HG03558 (cell line): Measurements from ENCODE around the gene FITM2.
"Not testable (repeated sequence)": the region's sequence is repeated elsewhere in the genome, so short reads cannot be mapped to it uniquely, and the experiment has no call there.

Source experiments
- ATAC-seq: cut with Tn5 transposase; IDR thresholded peaks from one replicate; pipeline ENCODE4 v1.9.1; 2021; ENCODE audit warnings: moderate number of reproducible peaks; ENCODE audit not compliant: unreplicated experiment; ENCODE audit errors: extremely low read depth

FITM2 gene

DNA sequence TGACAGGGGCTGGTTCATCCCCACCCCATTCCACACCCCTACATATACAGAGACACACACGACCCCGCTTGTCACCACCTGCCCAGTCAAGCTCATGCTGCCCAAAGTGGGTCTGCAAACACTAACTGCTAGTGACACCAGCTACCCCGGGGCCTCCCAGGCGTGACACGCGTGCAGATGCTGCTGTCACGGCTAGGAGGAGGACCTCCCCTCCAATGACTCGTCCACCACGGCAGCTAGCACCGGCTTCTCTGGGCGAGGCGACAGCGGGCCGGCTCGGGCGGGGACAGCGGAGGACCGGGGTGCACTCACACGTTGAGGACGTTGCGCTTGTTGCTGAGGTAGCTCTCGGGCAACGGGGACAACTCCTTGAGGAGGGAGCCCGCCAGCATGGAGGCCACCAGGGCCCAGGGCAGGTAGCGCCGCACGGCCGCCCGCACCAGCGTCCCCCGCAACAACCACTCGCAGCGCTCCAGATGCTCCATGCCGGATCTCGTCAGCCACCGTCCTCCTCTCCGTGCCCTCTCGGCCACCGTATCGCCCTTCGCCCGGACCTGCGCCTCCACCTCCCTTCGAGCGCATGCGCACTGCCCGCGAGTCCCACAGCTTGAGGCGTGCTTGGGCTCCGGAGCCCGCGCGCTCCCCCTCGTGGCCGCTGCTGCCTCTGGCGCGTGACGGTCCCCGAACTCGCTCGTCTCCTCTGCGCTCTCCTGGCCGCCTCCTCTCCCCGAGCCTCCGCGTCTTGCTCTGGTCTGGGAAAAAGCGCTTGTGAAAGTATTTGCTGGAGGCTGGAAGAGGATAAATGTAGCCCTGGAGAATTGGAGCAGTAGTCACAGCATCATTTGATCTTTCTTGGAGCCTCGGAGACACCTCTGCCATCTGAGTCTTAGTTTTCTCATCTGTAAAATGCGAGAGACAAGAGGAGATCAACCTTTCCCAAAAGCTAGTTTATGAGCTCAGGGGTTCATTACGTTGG is at the start of gene FITM2:
Gene FITM2 (minus strand): TSS at position 539 of the 976 bp plus-strand sequence. CDS start 54 bp downstream, at position 485.
- ATAC-seq, result peak; percentile 81

DNA sequence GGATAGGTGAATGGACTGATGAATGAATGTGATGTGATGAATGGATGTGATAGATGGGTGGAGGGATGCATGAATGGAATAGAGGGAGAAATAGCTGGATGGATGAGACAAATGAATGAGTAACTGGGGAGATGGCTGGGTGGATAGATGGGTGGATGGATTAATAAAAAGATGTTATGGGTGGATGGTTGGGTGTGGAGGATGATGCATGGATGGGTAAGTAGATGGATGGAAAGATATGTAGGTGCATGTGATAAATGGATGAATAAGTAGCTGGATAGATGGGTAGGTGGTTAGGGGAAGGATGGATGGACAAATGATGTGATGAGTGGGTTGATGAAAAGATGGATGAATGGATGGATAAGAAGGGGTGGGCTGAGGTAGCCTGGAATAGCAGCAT is 49.2 kb upstream of the FITM2 start:
- no peak for ATAC-seq

DNA sequence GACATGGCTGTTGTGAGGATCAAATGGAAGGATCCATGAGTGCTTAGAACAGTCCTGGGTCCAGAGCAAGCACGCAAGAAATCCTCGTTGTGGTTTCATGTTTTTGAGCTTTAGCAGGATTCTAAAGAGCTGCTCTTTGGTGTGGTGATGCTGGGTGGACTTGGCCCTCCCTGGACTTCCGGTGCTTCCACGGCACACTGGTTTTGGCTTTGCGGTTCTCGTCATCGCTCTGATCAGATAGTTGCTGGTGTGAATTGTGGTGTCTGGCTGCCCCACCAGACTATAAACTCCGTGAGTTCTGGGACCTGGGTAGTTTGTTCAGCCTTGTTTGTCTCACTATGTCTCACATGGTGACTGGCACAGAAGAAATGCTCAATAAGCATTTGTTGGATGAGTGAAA is 47.8 kb upstream of the FITM2 start:
- ATAC-seq, result no peak

GRCh38 chr20:44357555-44358125 is 46.6 kb upstream of the FITM2 start:
- no peak for ATAC-seq

DNA sequence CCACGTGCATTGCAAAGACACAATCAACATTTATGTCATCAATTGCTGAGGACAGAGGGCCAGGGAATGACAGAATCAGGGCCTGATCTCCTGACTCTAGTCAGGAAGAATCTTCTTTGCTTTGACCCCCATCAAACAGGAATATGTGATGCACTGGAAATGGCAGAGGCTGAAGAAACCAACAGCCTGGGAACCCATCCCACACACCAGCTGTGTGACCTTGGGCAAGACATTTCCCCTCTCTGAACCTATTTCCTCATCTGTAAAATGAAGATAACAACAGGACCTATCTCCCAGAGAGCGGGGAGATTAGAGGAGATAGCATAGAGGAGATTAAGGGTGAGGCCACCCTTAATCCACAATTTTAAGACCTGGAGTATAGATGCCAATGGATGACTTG is 46.0 kb upstream of the FITM2 start:
- ATAC-seq, result no peak

DNA sequence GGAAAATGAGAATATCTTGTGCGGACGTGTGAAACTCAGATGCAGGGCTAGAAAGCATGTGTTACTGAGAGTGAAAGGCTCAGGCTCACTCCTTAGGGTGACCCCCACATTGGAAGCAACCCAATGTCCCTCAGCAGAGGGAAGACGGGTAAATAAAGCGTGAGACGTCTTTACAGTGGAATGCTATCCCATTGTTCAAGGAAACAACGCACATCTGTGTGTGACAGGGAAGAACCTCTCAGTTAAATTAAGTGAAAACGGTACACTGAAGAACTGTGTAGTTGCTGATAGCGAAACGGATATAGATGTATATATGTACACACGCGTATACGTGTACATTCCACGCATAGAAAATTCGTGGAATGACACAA is 45.3 kb upstream of the FITM2 start:
- ATAC-seq, result no peak

DNA sequence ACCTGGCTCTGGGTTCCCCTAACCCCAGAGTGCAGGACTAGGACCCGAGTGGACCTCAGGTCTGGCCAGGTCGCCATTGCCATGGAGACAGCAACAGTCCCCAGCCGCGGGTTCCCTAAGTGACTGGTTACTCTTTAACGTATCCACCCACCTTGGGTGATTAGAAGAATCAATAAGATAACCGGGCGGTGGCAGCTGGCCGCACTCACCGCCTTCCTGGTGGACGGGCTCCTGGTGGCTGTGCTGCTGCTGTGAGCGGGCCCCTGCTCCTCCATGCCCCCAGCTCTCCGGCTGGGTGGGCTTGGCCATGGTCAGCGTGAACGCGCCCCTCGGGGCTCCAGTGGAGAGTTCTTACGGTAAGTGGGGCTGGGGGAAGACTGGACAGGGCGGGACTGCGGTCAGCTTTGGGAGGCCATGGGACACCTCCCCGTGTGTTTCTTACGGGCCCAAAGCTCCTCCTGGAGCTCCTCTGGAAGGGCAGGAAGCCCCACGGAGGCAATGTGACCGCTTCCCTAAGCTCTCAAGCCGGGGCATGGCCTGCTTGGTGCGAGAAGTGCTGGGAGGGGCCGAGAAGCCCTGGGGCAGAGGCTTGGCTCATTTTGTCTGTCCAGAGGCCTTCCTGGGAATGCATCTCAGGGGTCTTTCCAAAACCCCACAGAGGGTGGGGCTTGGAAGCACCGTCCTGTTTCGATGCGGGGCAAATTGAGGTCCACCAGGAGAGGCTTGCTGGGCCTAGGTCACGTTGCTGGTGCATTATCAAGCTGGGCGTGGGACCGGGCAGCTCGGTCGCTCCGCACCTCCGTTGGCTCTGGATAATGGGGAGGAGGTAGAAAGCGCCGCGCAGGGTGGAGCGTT is 44.7 kb upstream of the FITM2 start, which contains the start of gene HNF4A:
Gene HNF4A (plus strand): TSS at position 202 of the 855 bp plus-strand sequence. CDS start 106 bp downstream, at position 308.
- no peak for ATAC-seq

GRCh38 chr20:44354979-44355497 is 44.0 kb upstream of the FITM2 start:
- ATAC-seq, result no peak

DNA sequence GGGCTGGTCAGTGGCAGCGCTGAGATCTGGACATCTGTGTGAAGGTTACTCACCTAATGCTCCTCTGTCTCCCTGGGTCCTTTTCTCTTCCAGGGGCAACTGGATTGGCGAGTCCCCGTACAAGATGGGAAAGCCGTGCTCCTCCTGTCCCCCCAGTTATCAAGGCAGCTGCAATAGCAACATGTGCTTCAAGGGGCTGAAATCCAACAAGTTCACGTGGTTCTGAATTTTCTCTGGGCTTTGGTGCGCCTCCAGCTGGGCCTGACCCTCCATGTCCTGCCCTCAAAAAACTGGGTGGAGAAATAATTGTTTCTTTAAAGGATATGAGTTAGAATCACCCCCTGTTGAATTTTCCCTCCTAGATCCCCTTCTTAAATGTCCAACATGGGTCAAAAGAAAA is 39.6 kb upstream of the FITM2 start:
- ATAC-seq, result no peak

DNA sequence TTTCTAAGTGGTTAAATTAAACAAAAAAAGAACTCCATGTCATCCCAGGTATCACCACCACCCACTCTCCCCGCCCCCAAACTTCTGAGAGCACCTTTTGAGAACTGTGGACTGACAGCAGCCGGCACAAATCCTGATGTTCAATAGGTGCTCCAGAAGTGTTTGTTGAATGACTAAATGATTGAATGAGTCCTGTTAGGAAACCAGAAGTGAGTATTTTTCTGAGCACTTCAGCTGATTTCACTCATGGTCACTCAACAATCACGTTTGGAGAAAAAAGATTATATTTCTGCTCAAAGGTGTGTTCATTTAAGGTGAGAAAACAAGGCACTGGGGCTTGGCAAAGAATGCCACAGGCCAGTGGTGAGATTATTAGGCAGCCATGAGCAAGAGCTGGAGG is 38.3 kb upstream of the FITM2 start:
- no peak for ATAC-seq

DNA sequence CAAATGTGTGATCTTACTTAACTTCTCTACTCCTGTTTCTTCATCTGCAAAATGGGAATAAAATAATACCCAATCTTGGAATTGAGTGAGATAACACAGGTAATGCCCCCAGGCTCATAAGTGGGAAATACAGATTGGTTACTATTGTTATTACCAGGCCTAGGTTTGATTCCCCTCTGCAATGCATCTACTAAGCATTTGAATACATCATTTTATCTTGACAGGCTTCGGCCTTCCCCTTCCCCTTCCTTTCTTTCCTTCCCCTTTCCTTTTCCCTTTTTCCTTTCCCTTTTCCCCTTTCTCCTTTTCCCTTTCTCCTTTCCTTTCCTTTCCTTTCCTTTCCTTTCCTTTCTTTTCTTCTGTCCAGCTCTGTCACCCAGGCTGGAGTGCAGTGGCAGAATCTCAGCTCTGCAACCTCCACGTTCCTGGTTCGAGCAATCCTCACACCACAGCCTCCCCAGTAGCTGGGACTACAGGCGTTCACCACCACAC is 37.2 kb upstream of the FITM2 start:
- ATAC-seq, result no peak

GRCh38 chr20:44345941-44346340 is 34.9 kb upstream of the FITM2 start:
- ATAC-seq, result not testable (repeated sequence)

GRCh38 chr20:44345147-44345546 is 34.1 kb upstream of the FITM2 start:
- no peak for ATAC-seq

- ATAC-seq, result no peak
These were observed 33.7 kb upstream of the FITM2 start for GRCh38 chr20:44344723-44345122.

- ATAC-seq, result no peak
These were observed 32.2 kb upstream of the FITM2 start for GRCh38 chr20:44343162-44343675.

DNA sequence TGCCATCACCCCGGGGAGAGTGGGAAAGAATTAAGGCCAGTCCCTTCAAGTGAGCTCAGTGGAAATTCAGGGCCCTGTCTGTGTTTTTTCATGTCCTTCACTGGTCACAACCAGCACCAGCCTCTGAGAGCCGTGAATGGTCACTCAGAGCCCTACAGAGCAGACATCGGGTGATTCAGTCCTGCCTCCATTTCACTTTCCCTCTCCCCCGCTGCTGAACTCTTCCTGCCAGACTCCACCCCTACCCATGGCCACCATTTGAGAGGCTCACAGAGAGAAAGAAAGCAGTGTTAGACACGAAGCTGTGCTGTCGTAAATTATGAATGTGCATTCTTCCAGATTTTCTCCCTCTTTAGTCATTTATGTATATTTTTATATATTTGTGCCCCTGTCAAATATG is 31.2 kb upstream of the FITM2 start:
- no peak for ATAC-seq

- no peak for ATAC-seq
These were observed 25.9 kb upstream of the FITM2 start, which contains the start of gene R3HDML for GRCh38 chr20:44336725-44337380. R3HDML (plus strand) TSS chr20:44337043; CDS start chr20:44337158, 115 bp downstream.

- no peak for ATAC-seq
These were observed 25.1 kb upstream of the FITM2 start for GRCh38 chr20:44336086-44336485.

GRCh38 chr20:44335675-44336074 is 24.7 kb upstream of the FITM2 start:
- no peak for ATAC-seq
